Duodenal mucosa (tissue), 2 donors: ENCODE data around the gene SEMA6A.

Source experiments
- H3K27ac ChIP-seq: one replicate; pipeline ENCODE4 v1.7.0; 2013; ENCODE audit warnings: low read depth, low read length
- H3K27me3 ChIP-seq, 2 donors: one replicate each; pipeline ENCODE4 v1.7.0; 2013; ENCODE audit warnings: low read length in 2 of 2, control low read depth in 1 of 2; ENCODE audit not compliant: insufficient read depth in 2 of 2, control insufficient read depth in 1 of 2
- H3K36me3 ChIP-seq, 2 donors: one replicate each; pipeline ENCODE4 v1.7.0; 2013; ENCODE audit warnings: low read length in 2 of 2, control low read depth in 1 of 2; ENCODE audit not compliant: insufficient read depth in 2 of 2, control insufficient read depth in 1 of 2
- H3K4me1 ChIP-seq, 2 donors: one replicate each; pipeline ENCODE4 v1.7.0; 2013; ENCODE audit warnings: low read length in 2 of 2, control low read depth in 1 of 2; ENCODE audit not compliant: insufficient read depth in 2 of 2, control insufficient read depth in 1 of 2
- H3K4me3 ChIP-seq, 2 donors: one replicate each; pipeline ENCODE4 v1.7.0; 2013; ENCODE audit warnings: low read length in 2 of 2, low read depth in 1 of 2
- H3K9ac ChIP-seq, 2 donors: one replicate each; pipeline ENCODE4 v1.7.0; 2013; ENCODE audit warnings: low read length in 2 of 2, low read depth in 1 of 2
- H3K9me3 ChIP-seq, 2 donors: one replicate each; pipeline ENCODE4 v1.7.0; 2013; ENCODE audit warnings: low read length in 2 of 2, control low read depth in 1 of 2; ENCODE audit not compliant: control insufficient read depth in 1 of 2

The SEMA6A gene

DNA sequence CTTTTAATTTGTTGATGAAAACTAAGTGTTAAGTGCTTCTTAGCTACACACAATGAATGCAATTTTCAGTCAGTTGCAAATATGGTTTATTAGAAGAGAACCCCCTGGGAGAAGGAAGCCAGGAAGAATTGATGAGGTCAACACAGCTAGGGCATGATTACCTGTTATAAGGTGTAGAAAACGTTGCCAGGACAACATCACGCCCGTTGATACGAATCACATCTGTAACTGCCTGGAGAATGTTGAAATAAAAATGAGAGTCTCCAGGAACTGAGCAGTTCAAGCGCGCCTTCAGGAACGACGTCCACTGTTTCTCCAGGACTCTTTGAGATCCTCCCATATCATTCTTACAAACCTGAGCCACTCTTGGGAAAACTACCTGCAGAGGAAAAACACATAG is 88.0 kb downstream of the SEMA6A start:
- no peak overlapping the region for H3K27ac ChIP-seq

GRCh38 chr5:116484645-116485044 is 90.0 kb downstream of the SEMA6A start:
- Histone ChIP-seq H3K27ac (no peak overlapping the region), H3K4me1 (peaks cover 5 to 8% of the 10 kb centered on the region in 2 donors), H3K9ac (no peak overlapping the region), H3K9me3 (no peaks in the 10 kb centered on the region), H3K36me3 (peaks cover 32 to 52% of the 10 kb centered on the region in 2 donors), H3K27me3 (no peaks in the 10 kb centered on the region), H3K4me3 (no peak overlapping the region)

More for the DNA sequence above, 88.0 kb downstream of the SEMA6A start:
- Histone ChIP-seq H3K9ac (no peak overlapping the region), H3K27me3 (no peaks in the 10 kb centered on the region), H3K9me3 (no peaks in the 10 kb centered on the region), H3K4me3 (no peak overlapping the region), H3K4me1 (peaks cover 5 to 9% of the 10 kb centered on the region in 2 donors), H3K36me3 (peaks cover 22 to 48% of the 10 kb centered on the region in 2 donors)

GRCh38 chr5:116482394-116482793 is 92.2 kb downstream of the SEMA6A start:
- Histone ChIP-seq H3K27ac (no peak overlapping the region), H3K9ac (no peak overlapping the region), H3K36me3 (peaks cover 35 to 58% of the 10 kb centered on the region in 2 donors), H3K4me1 (peaks cover 5 to 8% of the 10 kb centered on the region in 2 donors), H3K4me3 (no peak overlapping the region), H3K27me3 (no peaks in the 10 kb centered on the region), H3K9me3 (peaks cover 4 to 5% of the 10 kb centered on the region in 2 donors)

DNA sequence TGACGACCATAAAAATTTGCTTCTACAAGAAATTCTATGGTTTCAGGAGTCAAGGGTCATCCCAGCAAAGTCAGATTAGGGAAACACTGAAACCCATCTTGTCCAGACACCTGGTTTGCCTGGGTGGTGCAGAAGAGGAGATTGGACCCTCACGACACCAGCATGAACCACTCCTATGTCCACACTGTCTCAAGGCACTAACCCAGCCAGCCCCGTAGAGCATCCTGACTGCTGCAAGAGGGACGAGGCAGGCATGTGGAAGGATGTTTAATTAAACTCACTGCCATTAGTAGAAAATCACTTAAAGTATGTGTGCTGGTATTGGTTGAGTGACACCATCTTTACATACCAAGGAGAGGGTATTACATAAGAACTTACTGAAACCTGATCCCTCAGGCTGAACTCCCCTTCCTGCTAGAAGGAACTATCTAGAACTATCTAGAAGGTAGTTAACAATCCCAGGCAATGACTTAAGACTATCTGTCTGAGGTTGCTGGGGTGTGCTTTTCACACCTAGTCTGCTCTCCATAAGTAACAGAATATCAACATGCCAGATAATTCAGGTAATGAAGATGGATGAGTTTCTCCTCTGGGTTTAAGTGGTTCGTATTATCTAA is 93.6 kb downstream of the SEMA6A start:
- H3K27ac ChIP-seq, result no peak overlapping the region
- peaks cover 12 to 17% of the 10 kb centered on the region in 2 donors for H3K9me3 ChIP-seq
- H3K4me3 ChIP-seq, result no peak overlapping the region
- peaks cover 44 to 68% of the 10 kb centered on the region in 2 donors for H3K36me3 ChIP-seq
- no peaks in the 10 kb centered on the region for H3K4me1 ChIP-seq
- no peak overlapping the region for H3K9ac ChIP-seq
- H3K27me3 ChIP-seq, result no peaks in the 10 kb centered on the region

DNA sequence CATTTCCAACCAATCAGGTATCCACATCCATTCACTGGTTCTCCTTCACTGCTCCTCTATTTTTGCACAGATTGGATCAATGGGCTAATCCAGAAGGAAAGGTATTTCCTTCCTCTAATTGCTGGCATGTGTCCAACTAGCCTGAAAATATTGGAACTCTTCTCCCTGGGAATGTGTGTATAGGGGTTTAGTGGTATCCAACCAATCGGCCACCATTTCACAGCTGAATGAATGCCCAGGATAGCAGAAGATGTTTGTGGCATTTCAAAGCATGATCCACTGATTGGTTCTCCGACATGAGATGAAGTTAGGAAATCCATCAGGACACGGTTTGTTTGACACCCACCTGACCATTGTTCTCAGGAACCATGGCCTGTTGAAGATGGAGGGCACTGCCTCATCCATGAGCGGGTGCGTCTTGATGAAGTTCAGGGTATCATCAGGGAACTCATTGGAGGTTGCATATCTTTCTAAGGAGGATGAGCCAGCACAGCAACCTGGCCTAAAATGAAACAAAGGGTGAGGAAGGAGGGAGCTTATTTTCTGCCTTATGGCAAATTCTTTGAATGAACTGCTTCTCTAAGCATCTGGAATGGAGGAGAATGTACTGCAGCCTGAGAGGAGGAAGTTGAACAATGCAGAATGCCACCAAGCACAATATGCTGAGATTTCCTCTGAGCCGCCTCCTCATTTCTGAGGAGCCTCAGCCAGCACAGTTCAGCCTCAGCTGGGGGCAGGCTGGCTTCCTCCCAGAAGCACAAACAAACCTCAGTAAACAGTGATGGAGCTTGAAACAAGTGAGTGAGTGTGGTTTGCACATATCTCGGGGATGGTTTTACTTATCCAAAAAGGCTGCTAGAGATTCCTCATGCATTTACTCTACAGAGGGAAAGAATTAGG is 94.6 kb downstream of the SEMA6A start:
- H3K9ac ChIP-seq, result no peak overlapping the region
- H3K27ac ChIP-seq, result no peak overlapping the region
- no peak overlapping the region for H3K4me3 ChIP-seq
- H3K4me1 ChIP-seq, result no peaks in the 10 kb centered on the region
- peaks cover 47 to 58% of the 10 kb centered on the region in 2 donors for H3K36me3 ChIP-seq
- H3K27me3 ChIP-seq, result no peaks in the 10 kb centered on the region
- peaks cover 12 to 17% of the 10 kb centered on the region in 2 donors for H3K9me3 ChIP-seq

GRCh38 chr5:116478491-116478890 is 96.1 kb downstream of the SEMA6A start:
- Histone ChIP-seq H3K9ac (no peak overlapping the region), H3K9me3 (peaks cover 12 to 17% of the 10 kb centered on the region in 2 donors), H3K4me1 (no peaks in the 10 kb centered on the region), H3K27ac (no peak overlapping the region), H3K36me3 (peaks cover 44 to 61% of the 10 kb centered on the region in 2 donors), H3K4me3 (no peak overlapping the region), H3K27me3 (no peaks in the 10 kb centered on the region)

DNA sequence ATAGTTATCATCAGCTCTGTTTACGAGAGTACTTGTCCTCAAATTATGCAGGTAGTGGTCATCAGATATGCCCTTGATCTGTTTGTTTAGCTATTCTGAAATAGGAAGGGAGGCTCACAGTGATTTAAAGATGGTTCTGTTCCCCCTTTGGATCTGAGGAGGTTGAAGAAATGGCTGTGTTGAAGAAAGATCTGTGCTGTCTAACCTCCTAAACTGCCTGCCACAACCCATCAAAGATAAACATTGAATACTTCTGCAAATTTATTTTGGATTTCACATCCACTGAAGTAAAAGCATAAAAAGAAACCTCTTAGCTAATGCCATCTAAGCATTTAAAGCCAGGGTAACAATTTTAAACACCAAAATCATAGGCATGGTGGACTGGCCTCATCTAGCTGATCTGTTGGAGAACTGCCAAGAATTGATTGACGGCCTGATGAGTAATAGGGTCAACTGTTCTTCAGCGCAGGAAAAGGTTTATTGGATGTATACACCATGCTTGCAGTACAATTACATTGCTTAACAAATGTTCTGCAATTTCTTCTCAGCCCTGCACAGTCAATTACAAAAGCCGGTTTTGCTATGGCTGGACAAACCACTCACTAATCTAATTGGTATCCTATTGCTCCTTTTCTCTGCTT is 97.6 kb downstream of the SEMA6A start:
- no peaks in the 10 kb centered on the region for H3K27me3 ChIP-seq
- no peak overlapping the region for H3K9ac ChIP-seq
- H3K4me3 ChIP-seq, result peak overlapping the region in 1 of 2 donors; percentile 11
- H3K27ac ChIP-seq, result no peak overlapping the region
- H3K36me3 ChIP-seq, result peaks cover 50 to 65% of the 10 kb centered on the region in 2 donors
- H3K9me3 ChIP-seq, result peaks cover 12 to 17% of the 10 kb centered on the region in 2 donors
- no peaks in the 10 kb centered on the region for H3K4me1 ChIP-seq

DNA sequence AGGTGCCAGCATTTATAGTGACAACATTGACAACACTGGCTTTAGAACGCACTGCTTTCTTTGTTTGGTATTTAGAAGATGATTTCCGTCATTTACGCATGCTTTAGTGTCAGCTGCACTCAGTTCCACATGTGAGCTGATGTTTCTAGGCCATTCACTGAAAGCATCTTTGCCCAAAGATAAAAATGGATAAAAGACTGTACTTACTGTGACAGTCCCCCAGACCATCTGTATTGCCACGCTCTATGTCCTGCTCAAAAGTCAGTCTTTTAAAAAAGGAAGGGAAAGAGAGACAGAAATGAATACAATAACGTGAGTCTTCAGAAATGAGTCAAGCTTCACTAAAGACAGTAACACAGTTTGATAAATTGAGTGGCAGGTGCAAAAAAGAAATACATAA is 99.3 kb downstream of the SEMA6A start:
- H3K27me3 ChIP-seq, result no peaks in the 10 kb centered on the region
- peaks cover 49 to 61% of the 10 kb centered on the region in 2 donors for H3K36me3 ChIP-seq
- H3K27ac ChIP-seq, result no peak overlapping the region
- H3K9ac ChIP-seq, result no peak overlapping the region
- peaks cover 12 to 17% of the 10 kb centered on the region in 2 donors for H3K9me3 ChIP-seq
- H3K4me3 ChIP-seq, result no peak overlapping the region
- no peaks in the 10 kb centered on the region for H3K4me1 ChIP-seq

GRCh38 chr5:116473706-116474105 is 100.9 kb downstream of the SEMA6A start:
- Histone ChIP-seq H3K27me3 (no peaks in the 10 kb centered on the region), H3K4me1 (no peaks in the 10 kb centered on the region), H3K9me3 (peaks cover 12 to 17% of the 10 kb centered on the region in 2 donors), H3K4me3 (no peak overlapping the region), H3K36me3 (peaks cover 49 to 54% of the 10 kb centered on the region in 2 donors), H3K27ac (no peak overlapping the region), H3K9ac (no peak overlapping the region)

- H3K36me3 ChIP-seq, result peaks cover 45 to 50% of the 10 kb centered on the region in 2 donors
- no peak overlapping the region for H3K4me3 ChIP-seq
Observed at GRCh38 chr5:116472274-116472673, 102.3 kb downstream of the SEMA6A start.

More at GRCh38 chr5:116472274-116472673, 102.3 kb downstream of the SEMA6A start:
- Histone ChIP-seq H3K9ac (no peak overlapping the region), H3K27me3 (no peaks in the 10 kb centered on the region), H3K9me3 (peaks cover 7 to 11% of the 10 kb centered on the region in 2 donors), H3K27ac (no peak overlapping the region), H3K4me1 (no peaks in the 10 kb centered on the region)
